Mammary epithelial cell (primary cell): ENCODE results near the gene TSPAN10.

Experiments used
- EZH2 ChIP-seq: IDR thresholded peaks from 2 replicates; pipeline ENCODE4 v1.6.1; 2012; ENCODE audit warnings: low read length, inconsistent platforms, borderline replicate concordance
- TF ChIP-seq, protein P1 (sequence below), 2 donors: IDR thresholded peaks in 1 of 2; conservative IDR thresholded peaks in 1 of 2; 2 replicates each; pipeline ENCODE4 v1.5.1; 2011 to 2012; ENCODE audit warnings: inconsistent platforms in 2 of 2, low read length in 2 of 2, mild to moderate bottlenecking in 2 of 2, control low read depth in 1 of 2, low read depth in 1 of 2; ENCODE audit not compliant: insufficient read depth in 1 of 2; ENCODE audit errors: extremely low read depth in 1 of 2

DNA sequence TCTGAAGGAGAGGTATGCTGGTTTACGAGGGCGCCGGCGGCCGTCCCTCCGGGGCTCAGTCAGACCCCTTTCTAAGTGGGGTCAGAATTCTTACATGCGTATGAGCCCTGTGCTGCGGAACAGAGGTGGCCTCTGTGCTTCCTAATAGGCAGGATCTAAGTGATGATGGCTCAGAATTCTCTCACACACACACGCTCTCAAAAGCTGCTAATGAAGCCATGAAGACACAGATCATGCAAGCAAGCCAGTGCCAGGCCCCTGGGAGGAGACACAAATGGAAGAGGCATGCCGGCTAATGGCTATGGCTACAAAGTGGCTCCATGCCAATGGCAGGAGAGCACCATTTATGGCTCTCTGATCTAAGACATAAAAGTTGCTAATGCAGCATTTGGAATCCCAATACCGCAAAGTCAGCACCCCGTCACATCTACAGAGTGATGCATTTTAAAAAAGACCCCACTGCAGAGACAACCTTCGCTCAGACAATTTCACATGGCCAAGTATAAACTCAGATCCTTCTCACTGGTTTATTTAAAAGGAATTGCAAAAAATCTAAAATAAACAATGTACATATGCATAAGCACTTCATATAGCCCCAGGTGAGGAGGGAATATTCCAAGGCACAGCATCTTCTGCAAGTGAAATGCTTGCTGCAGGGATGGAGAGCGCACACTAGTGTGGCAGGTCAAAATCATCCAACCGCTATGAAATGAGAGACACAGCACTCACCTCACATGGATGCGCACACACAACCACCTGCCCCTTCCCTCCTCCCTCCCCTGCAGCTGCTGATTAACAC, 24.6 kb upstream of the TSPAN10 start:
- TF ChIP-seq, protein P1, sequence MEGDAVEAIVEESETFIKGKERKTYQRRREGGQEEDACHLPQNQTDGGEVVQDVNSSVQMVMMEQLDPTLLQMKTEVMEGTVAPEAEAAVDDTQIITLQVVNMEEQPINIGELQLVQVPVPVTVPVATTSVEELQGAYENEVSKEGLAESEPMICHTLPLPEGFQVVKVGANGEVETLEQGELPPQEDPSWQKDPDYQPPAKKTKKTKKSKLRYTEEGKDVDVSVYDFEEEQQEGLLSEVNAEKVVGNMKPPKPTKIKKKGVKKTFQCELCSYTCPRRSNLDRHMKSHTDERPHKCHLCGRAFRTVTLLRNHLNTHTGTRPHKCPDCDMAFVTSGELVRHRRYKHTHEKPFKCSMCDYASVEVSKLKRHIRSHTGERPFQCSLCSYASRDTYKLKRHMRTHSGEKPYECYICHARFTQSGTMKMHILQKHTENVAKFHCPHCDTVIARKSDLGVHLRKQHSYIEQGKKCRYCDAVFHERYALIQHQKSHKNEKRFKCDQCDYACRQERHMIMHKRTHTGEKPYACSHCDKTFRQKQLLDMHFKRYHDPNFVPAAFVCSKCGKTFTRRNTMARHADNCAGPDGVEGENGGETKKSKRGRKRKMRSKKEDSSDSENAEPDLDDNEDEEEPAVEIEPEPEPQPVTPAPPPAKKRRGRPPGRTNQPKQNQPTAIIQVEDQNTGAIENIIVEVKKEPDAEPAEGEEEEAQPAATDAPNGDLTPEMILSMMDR (conservative IDR thresholded peaks at IDR 0.05 in 1 of 2, IDR thresholded peaks at IDR 0.05 in 1 of 2; ENCODE audit: extremely low read depth in 1 of 2, insufficient read depth in 1 of 2, low read depth in 1 of 2, low read length in 2 of 2) = no peak
- TF ChIP-seq EZH2 = no peak
